Panc1 (cell line): ENCODE results near the gene LAIR1. TPM values are rescaled to one million over a fixed set of nuclear protein-coding genes. Genes with fewer than 3 reads are reported as not detected.
"Not testable (repeated sequence)": the region's sequence is repeated elsewhere in the genome, so short reads cannot be mapped to it uniquely, and the experiment has no call there.

Source experiments
- ATAC-seq: fragments of 200-7000 bp; cut with Tn5 transposase; 2 replicates; pipeline ENCODE4 v1.9.1; 2020; ENCODE audit warnings: mild to moderate bottlenecking, moderate library complexity
- BruUV-seq: library from RNA; stranded (reverse); fragments of 400-500 nt; replicated peaks from 2 replicates; lab custom pipeline; 2021; lab: Mats Ljungman, UMichigan
- CTCF ChIA-PET: fragments of 300-600 bp; sonication (Branson Sonifier 250); formaldehyde crosslinking; loops from one replicate; lab custom pipeline; 2022; ENCODE audit warnings: antibody characterized with exemption; lab: Charles Lee
- POLR2A ChIA-PET: fragments of 300-600 bp; sonication (Branson Sonifier 250); formaldehyde crosslinking; loops from one replicate; lab custom pipeline; 2022; ENCODE audit warnings: antibody characterized with exemption; lab: Charles Lee
- DNase-seq: peaks from one replicate; pipeline ENCODE4 v3.0.0-alpha.2; 2010; ENCODE audit warnings: low read depth, low spot score
- H3K27ac ChIP-seq: 2 replicates; pipeline ENCODE4 v1.5.1; 2011; ENCODE audit warnings: mild to moderate bottlenecking, low read length, inconsistent platforms
- H3K27me3 ChIP-seq: fragments of 200-500 bp; sonication (Bioruptor generic); 2 replicates; pipeline ENCODE4 v1.6.0; 2014; ENCODE audit warnings: low read length, inconsistent platforms; ENCODE audit not compliant: control insufficient read depth, insufficient read depth
- H3K36me3 ChIP-seq: fragments of 200-500 bp; sonication (Bioruptor generic); 2 replicates; pipeline ENCODE4 v1.5.1; 2014; ENCODE audit warnings: inconsistent platforms, mild to moderate bottlenecking, low read length, moderate library complexity; ENCODE audit not compliant: control insufficient read depth, insufficient read depth
- H3K4me1 ChIP-seq: 2 replicates; pipeline ENCODE4 v1.5.1; 2011; ENCODE audit warnings: inconsistent platforms, mild to moderate bottlenecking, low read length, moderate library complexity; ENCODE audit not compliant: control insufficient read depth, insufficient read depth
- H3K4me3 ChIP-seq, 2 experiments: 2 replicates each; pipeline ENCODE4 v1.5.1; 2011 to 2012; ENCODE audit warnings: low read depth in 2 of 2, low read length in 2 of 2, mild to moderate bottlenecking in 2 of 2, inconsistent platforms in 1 of 2, moderate library complexity in 1 of 2
- H3K9me3 ChIP-seq: fragments of 200-500 bp; sonication (Bioruptor generic); 2 replicates; pipeline ENCODE4 v1.5.1; 2014; ENCODE audit warnings: low read depth, mild to moderate bottlenecking, inconsistent platforms, low read length, moderate library complexity; ENCODE audit not compliant: control insufficient read depth, insufficient read depth
- POLR2AphosphoS5 ChIP-seq: IDR thresholded peaks from 2 replicates; pipeline ENCODE4 v1.6.1; 2012; ENCODE audit warnings: mild to moderate bottlenecking, low read depth, low read length, moderate library complexity
- SIN3A ChIP-seq: IDR thresholded peaks from 2 replicates; pipeline ENCODE4 v1.6.1; 2012; ENCODE audit warnings: low read depth, mild to moderate bottlenecking, low read length, moderate library complexity, borderline replicate concordance; ENCODE audit not compliant: insufficient read depth
- TCF7L2 ChIP-seq: IDR thresholded peaks from 2 replicates; pipeline ENCODE4 v1.6.1; 2011; ENCODE audit warnings: mild to moderate bottlenecking, low read depth, low read length, inconsistent platforms
- in situ Hi-C: cut with HindIII; loops from 2 replicates; pipeline ENCODE4 v1.10.0; 2016; ENCODE audit warnings: low sequenced_read_pairs, low pct_unique_long_range_greater_than_20kb
- intact Hi-C: fragments of 100-400 bp; cut with micrococcal nuclease; formaldehyde crosslinking; loops from one replicate; pipeline ENCODE4 v1.10.0; 2022; ENCODE audit not compliant: unreplicated experiment
- total RNA-seq: library from RNA; stranded (reverse); gene quantifications from one replicate; pipeline ENCODE4 v1.2.1, GENCODE V29; 2021; ENCODE audit not compliant: unreplicated experiment
- TF ChIP-seq, protein P1 (sequence below): fragments of 450-650 bp; IDR thresholded peaks from 2 replicates; pipeline ENCODE4 v1.5.1; 2017; ENCODE audit warnings: mild to moderate bottlenecking
- TF ChIP-seq, protein P2 (sequence below), 2 experiments: IDR thresholded peaks; 2 replicates each; pipeline ENCODE4 v1.6.1; 2011 to 2012; ENCODE audit warnings: low read depth in 2 of 2, control low read depth in 1 of 2, low read length in 1 of 2, mild to moderate bottlenecking in 1 of 2, moderate library complexity in 1 of 2; ENCODE audit not compliant: insufficient read depth in 1 of 2

The LAIR1 gene
- total RNA-seq, 1 experiment from 2014 or later: 0.05 TPM

DNA sequence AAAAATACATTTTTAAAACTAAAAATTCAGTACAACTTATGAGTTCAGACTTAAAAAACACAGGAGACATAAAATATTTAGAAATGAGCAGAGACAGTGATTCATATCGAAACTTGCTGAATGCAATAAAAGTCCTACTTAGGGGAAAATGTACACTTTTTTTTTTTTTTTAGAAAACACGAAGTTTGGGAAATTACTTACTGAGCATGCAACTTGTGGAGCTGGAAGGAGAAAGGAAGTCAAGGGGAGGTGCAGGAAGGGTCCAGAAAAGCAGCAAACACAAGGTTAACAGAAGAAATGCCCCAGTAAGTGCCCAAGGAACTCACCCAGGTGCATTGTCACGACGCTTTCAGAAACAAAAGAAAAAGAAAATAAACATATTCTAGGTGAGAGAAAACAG, 18.6 kb upstream of the LAIR1 start:
- TF ChIP-seq, protein P1, sequence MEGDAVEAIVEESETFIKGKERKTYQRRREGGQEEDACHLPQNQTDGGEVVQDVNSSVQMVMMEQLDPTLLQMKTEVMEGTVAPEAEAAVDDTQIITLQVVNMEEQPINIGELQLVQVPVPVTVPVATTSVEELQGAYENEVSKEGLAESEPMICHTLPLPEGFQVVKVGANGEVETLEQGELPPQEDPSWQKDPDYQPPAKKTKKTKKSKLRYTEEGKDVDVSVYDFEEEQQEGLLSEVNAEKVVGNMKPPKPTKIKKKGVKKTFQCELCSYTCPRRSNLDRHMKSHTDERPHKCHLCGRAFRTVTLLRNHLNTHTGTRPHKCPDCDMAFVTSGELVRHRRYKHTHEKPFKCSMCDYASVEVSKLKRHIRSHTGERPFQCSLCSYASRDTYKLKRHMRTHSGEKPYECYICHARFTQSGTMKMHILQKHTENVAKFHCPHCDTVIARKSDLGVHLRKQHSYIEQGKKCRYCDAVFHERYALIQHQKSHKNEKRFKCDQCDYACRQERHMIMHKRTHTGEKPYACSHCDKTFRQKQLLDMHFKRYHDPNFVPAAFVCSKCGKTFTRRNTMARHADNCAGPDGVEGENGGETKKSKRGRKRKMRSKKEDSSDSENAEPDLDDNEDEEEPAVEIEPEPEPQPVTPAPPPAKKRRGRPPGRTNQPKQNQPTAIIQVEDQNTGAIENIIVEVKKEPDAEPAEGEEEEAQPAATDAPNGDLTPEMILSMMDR: no peak
- TF ChIP-seq POLR2AphosphoS5: no peak
- TF ChIP-seq, protein P2, sequence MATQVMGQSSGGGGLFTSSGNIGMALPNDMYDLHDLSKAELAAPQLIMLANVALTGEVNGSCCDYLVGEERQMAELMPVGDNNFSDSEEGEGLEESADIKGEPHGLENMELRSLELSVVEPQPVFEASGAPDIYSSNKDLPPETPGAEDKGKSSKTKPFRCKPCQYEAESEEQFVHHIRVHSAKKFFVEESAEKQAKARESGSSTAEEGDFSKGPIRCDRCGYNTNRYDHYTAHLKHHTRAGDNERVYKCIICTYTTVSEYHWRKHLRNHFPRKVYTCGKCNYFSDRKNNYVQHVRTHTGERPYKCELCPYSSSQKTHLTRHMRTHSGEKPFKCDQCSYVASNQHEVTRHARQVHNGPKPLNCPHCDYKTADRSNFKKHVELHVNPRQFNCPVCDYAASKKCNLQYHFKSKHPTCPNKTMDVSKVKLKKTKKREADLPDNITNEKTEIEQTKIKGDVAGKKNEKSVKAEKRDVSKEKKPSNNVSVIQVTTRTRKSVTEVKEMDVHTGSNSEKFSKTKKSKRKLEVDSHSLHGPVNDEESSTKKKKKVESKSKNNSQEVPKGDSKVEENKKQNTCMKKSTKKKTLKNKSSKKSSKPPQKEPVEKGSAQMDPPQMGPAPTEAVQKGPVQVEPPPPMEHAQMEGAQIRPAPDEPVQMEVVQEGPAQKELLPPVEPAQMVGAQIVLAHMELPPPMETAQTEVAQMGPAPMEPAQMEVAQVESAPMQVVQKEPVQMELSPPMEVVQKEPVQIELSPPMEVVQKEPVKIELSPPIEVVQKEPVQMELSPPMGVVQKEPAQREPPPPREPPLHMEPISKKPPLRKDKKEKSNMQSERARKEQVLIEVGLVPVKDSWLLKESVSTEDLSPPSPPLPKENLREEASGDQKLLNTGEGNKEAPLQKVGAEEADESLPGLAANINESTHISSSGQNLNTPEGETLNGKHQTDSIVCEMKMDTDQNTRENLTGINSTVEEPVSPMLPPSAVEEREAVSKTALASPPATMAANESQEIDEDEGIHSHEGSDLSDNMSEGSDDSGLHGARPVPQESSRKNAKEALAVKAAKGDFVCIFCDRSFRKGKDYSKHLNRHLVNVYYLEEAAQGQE (IDR thresholded peaks at IDR 0.05; ENCODE audit: insufficient read depth in 1 of 2, low read depth in 2 of 2, low read length in 1 of 2): no peak
- TF ChIP-seq TCF7L2: no peak
- TF ChIP-seq SIN3A: no peak
- in situ Hi-C loops: no loop called here
- DNase-seq: no peak
- Histone ChIP-seq H3K4me3 (no peak overlapping the region), H3K9me3 (no peaks in the 10 kb centered on the region), H3K36me3 (no peaks in the 10 kb centered on the region), H3K27ac (no peak overlapping the region), H3K27me3 (peaks cover 26% of the 10 kb centered on the region), H3K4me1 (0 out of 2 replicates have a peak, but pooled peaks cover 1% of the 10 kb centered on the region)
- intact Hi-C loops: no loop called here
- no peak for ATAC-seq
- no TSS peak for BruUV-seq
- ChIA-PET POLR2A (no interaction called here), CTCF (interaction anchor here (0.6 to 0.7 kb wide), 2 partner anchors 144 to 147 kb away, joined by 5 to 6 read pairs; no protein-coding TSS in a partner anchor)

DNA sequence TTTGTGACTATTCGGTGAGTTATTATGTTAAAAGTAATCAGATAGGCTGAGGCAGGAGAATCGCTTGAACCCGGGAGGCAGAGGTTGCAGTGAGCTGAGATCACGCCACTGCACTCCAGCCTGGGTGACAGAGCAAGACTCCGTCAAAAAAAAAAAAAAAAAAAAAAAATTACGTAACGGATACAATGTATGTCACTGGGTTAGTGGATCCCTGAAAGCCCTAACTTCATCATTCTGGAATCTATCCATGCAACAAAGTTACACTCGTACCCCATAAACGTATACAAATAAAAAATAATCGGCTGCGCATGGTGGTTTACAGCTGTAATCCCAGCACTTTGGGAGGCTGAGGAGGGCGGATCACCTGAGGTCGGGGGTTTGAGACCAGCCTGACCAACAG, 17.3 kb upstream of the LAIR1 start:
- CTCF ChIA-PET: interaction anchor here (0.6 to 0.7 kb wide), 3 partner anchors 8 to 214 kb away, joined by 4 to 5 read pairs (median 5); no protein-coding TSS in a partner anchor

DNA sequence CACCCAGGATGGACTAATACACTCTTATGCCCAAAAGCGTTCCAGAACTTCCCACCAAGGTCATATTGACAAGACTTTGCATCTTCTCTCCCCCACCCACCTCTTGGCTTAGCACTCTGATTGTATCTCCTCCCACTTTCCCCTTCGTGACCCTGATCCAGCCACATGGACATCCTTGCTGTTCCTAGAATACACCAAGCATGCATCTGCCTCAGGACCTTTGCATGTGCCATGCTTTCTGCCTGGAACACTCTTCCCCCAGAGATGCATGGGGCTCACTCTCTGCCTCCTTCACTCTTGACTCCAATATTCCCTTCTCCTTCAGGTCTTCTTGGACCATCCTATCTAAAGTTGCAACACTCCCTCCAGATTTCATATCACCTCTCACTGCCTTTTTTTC, 16.2 kb upstream of the LAIR1 start:
- no peak overlapping the region for H3K4me3 ChIP-seq
- no peaks in the 10 kb centered on the region for H3K9me3 ChIP-seq
- ChIA-PET POLR2A (no interaction called here), CTCF (no interaction called here)
- TF ChIP-seq TCF7L2 (no peak), POLR2AphosphoS5 (no peak), SIN3A (no peak)
- TF ChIP-seq, protein P1: no peak
- TF ChIP-seq, protein P2 (IDR thresholded peaks at IDR 0.05; ENCODE audit: insufficient read depth in 1 of 2, low read depth in 2 of 2, low read length in 1 of 2): no peak
- no peaks in the 10 kb centered on the region for H3K4me1 ChIP-seq
- in situ Hi-C loops: no loop called here
- ATAC-seq: no peak
- no peaks in the 10 kb centered on the region for H3K36me3 ChIP-seq
- H3K27ac ChIP-seq: no peak overlapping the region
- peaks cover 15% of the 10 kb centered on the region for H3K27me3 ChIP-seq
- no peak for DNase-seq
- intact Hi-C loops: no loop called here
- no TSS peak for BruUV-seq

More for the DNA sequence above, 17.3 kb upstream of the LAIR1 start:
- H3K27ac ChIP-seq, intact Hi-C loops, H3K9me3 ChIP-seq, POLR2A ChIA-PET, H3K36me3 ChIP-seq, in situ Hi-C loops, BruUV-seq, DNase-seq, ATAC-seq, H3K4me1 ChIP-seq, H3K4me3 ChIP-seq: not testable (repeated sequence)
- H3K27me3 ChIP-seq: peaks cover 17% of the 10 kb centered on the region
